Caco-2 (cell line): Measurements from ENCODE around the gene TARS3. TPM values are rescaled to one million over a fixed set of nuclear protein-coding genes. Genes with fewer than 3 reads are reported as not detected.

Experiments used
- BruUV-seq: library from RNA; stranded (reverse); fragments of 400-500 nt; replicated peaks from 2 replicates; lab custom pipeline; 2021; lab: Mats Ljungman, UMichigan
- CTCF ChIA-PET: fragments of 300-600 bp; sonication (Branson Sonifier 250); formaldehyde crosslinking; loops from one replicate; lab custom pipeline; 2022; ENCODE audit warnings: antibody characterized with exemption; lab: Charles Lee
- POLR2A ChIA-PET: fragments of 300-600 bp; sonication (Branson Sonifier 250); formaldehyde crosslinking; loops from one replicate; lab custom pipeline; 2022; ENCODE audit warnings: antibody characterized with exemption; lab: Charles Lee
- DNase-seq, 2 experiments: peaks; one replicate each; pipeline versions ENCODE4 v3.0.0 to v3.0.0-alpha.2; 2020 to 2022
- H3K27me3 ChIP-seq: replicated peaks from 2 replicates; pipeline ENCODE4 v1.6.0; 2011; ENCODE audit warnings: low read length; ENCODE audit not compliant: control insufficient read depth, insufficient read depth
- H3K36me3 ChIP-seq: 2 replicates; pipeline ENCODE4 v1.5.1; 2011; ENCODE audit warnings: low read length; ENCODE audit not compliant: control insufficient read depth, insufficient read depth
- H3K4me1 ChIP-seq: fragments of 250-450 bp; sonication (Bioruptor Pico); 2 replicates; pipeline ENCODE4 v1.5.1; 2020; ENCODE audit warnings: mild to moderate bottlenecking
- H3K4me3 ChIP-seq: 2 replicates; pipeline ENCODE4 v1.5.1; 2011; ENCODE audit warnings: low read depth, mild to moderate bottlenecking, control low read depth, low read length
- H3K9me3 ChIP-seq: fragments of 250-450 bp; sonication (Bioruptor Pico); 2 replicates; pipeline ENCODE4 v1.5.1; 2020; ENCODE audit warnings: mild to moderate bottlenecking, moderate library complexity
- H3K27ac Mint-ChIP-seq: one replicate; pipeline ENCODE4 v1.8.0; 2022; ENCODE audit warnings: mixed read lengths; ENCODE audit not compliant: unreplicated experiment
- H3K27me3 Mint-ChIP-seq: one replicate; pipeline ENCODE4 v1.8.0; 2022; ENCODE audit warnings: mixed read lengths; ENCODE audit not compliant: insufficient read depth, unreplicated experiment
- H3K36me3 Mint-ChIP-seq: one replicate; pipeline ENCODE4 v1.8.0; 2022; ENCODE audit warnings: mild to moderate bottlenecking, mixed read lengths; ENCODE audit not compliant: insufficient read depth, unreplicated experiment
- H3K4me1 Mint-ChIP-seq: one replicate; pipeline ENCODE4 v1.8.0; 2022; ENCODE audit warnings: low read depth, mixed read lengths; ENCODE audit not compliant: unreplicated experiment
- H3K4me3 Mint-ChIP-seq: one replicate; pipeline ENCODE4 v1.8.0; 2022; ENCODE audit warnings: mild to moderate bottlenecking, moderate library complexity, mixed read lengths; ENCODE audit not compliant: unreplicated experiment
- H3K9me3 Mint-ChIP-seq: one replicate; pipeline ENCODE4 v1.8.0; 2022; ENCODE audit warnings: mixed read lengths; ENCODE audit not compliant: unreplicated experiment
- CTCF ChIP-seq, 2 experiments: fragments of 200-600 bp in 1 of 2; IDR thresholded peaks; 1 replicate in 1 of 2; 2 replicates in 1 of 2; pipeline versions ENCODE4 v1.5.1 to v1.8.0; 2011 to 2022; ENCODE audit warnings: antibody characterized with exemption in 1 of 2, control low read depth in 1 of 2, inconsistent platforms in 1 of 2, low read depth in 1 of 2, low read length in 1 of 2, mild to moderate bottlenecking in 1 of 2, moderate library complexity in 1 of 2; ENCODE audit not compliant: insufficient read depth in 1 of 2, severe bottlenecking in 1 of 2, unreplicated experiment in 1 of 2
- intact Hi-C: fragments of 100-400 bp; cut with micrococcal nuclease; formaldehyde crosslinking; loops from one replicate; pipeline ENCODE4 v1.10.0; 2022; ENCODE audit not compliant: unreplicated experiment
- total RNA-seq: library from RNA; stranded (reverse); gene quantifications from 2 replicates; pipeline ENCODE4 v1.2.3, GENCODE V29; 2022

The TARS3 gene
- total RNA-seq, 1 experiment from 2014 or later = 9.8 TPM

- intact Hi-C loops = no loop called here
- Histone ChIP-seq H3K4me3 (no peak overlapping the region), H3K4me1 (no peaks in the 10 kb centered on the region), H3K36me3 (no peaks in the 10 kb centered on the region; the same call in none of the 2 replicates), H3K27me3 (no peaks in the 10 kb centered on the region), H3K9me3 (no peaks in the 10 kb centered on the region)
- no TSS peak for BruUV-seq
- Mint-ChIP-seq H3K4me1 (no peaks in the 10 kb centered on the region), H3K36me3 (peaks cover 35% of the 10 kb centered on the region), H3K9me3 (no peaks in the 10 kb centered on the region), H3K27me3 (no peaks in the 10 kb centered on the region), H3K27ac (no peak overlapping the region), H3K4me3 (no peak overlapping the region)
- DNase-seq = no peak
- TF ChIP-seq CTCF (IDR thresholded peaks at IDR 0.05; ENCODE audit: insufficient read depth in 1 of 2, low read depth in 1 of 2, low read length in 1 of 2, severe bottlenecking in 1 of 2, unreplicated experiment in 1 of 2) = no peak
- POLR2A ChIA-PET = no interaction called here
- CTCF ChIA-PET = no interaction called here
These were observed 22.2 kb downstream of the TARS3 start for GRCh38 chr15:101702077-101702476.

- H3K36me3 ChIP-seq = no peaks in the 10 kb centered on the region; the same call in none of the 2 replicates
- Mint-ChIP-seq H3K4me3 (no peak overlapping the region), H3K27ac (no peak overlapping the region), H3K9me3 (no peaks in the 10 kb centered on the region), H3K36me3 (peaks cover 39% of the 10 kb centered on the region), H3K27me3 (no peaks in the 10 kb centered on the region), H3K4me1 (no peaks in the 10 kb centered on the region)
- no peaks in the 10 kb centered on the region for H3K9me3 ChIP-seq
- intact Hi-C loops = no loop called here
- H3K27me3 ChIP-seq = no peaks in the 10 kb centered on the region
- no TSS peak for BruUV-seq
- H3K4me1 ChIP-seq = no peaks in the 10 kb centered on the region
- POLR2A ChIA-PET = no interaction called here
- CTCF ChIA-PET = no interaction called here
- H3K4me3 ChIP-seq = no peak overlapping the region
- TF ChIP-seq CTCF (IDR thresholded peaks at IDR 0.05; ENCODE audit: insufficient read depth in 1 of 2, low read depth in 1 of 2, low read length in 1 of 2, severe bottlenecking in 1 of 2, unreplicated experiment in 1 of 2) = no peak
- no peak for DNase-seq
These were observed 26.0 kb downstream of the TARS3 start for GRCh38 chr15:101698314-101698713.

GRCh38 chr15:101697488-101697887, 26.8 kb downstream of the TARS3 start:
- Mint-ChIP-seq H3K36me3 (peaks cover 34% of the 10 kb centered on the region), H3K27me3 (no peaks in the 10 kb centered on the region), H3K9me3 (no peaks in the 10 kb centered on the region), H3K4me1 (no peaks in the 10 kb centered on the region), H3K27ac (no peak overlapping the region), H3K4me3 (no peak overlapping the region)
- H3K9me3 ChIP-seq = no peaks in the 10 kb centered on the region
- no TSS peak for BruUV-seq
- DNase-seq = no peak
- no peak for TF ChIP-seq CTCF (IDR thresholded peaks at IDR 0.05; ENCODE audit: insufficient read depth in 1 of 2, low read depth in 1 of 2, low read length in 1 of 2, severe bottlenecking in 1 of 2, unreplicated experiment in 1 of 2)
- H3K4me1 ChIP-seq = no peaks in the 10 kb centered on the region
- H3K27me3 ChIP-seq = no peaks in the 10 kb centered on the region
- no peak overlapping the region for H3K4me3 ChIP-seq
- POLR2A ChIA-PET = no interaction called here
- H3K36me3 ChIP-seq = no peaks in the 10 kb centered on the region; the same call in none of the 2 replicates
- intact Hi-C loops = no loop called here
- CTCF ChIA-PET = no interaction called here
